ENCODE measurements around the gene NUMA1. TPM values are rescaled to one million over a fixed set of nuclear protein-coding genes. Genes with fewer than 3 reads are reported as not detected.

NUMA1 gene
- total RNA-seq, 1 experiment from 2014 or later: 145 TPM

- TF ChIP-seq SIN3A (IDR thresholded peaks at IDR 0.05; ENCODE audit: borderline replicate concordance, insufficient read depth, low read depth, low read length): no peak
- TF ChIP-seq REST (IDR thresholded peaks at IDR 0.05; ENCODE audit: insufficient read depth in 1 of 2, low read depth in 2 of 2, low read length in 1 of 2): no peak
- no peak for TF ChIP-seq TCF7L2 (IDR thresholded peaks at IDR 0.05; ENCODE audit: low read depth, low read length)
- no peak for TF ChIP-seq POLR2AphosphoS5 (IDR thresholded peaks at IDR 0.05; ENCODE audit: low read depth, low read length)
- no peak for TF ChIP-seq CTCF (IDR thresholded peaks at IDR 0.05)
- in situ Hi-C loops (cut with HindIII; ENCODE audit: low pct_unique_long_range_greater_than_20kb, low sequenced_read_pairs) (no loop called here), intact Hi-C loops (cut with micrococcal nuclease; ENCODE audit: unreplicated experiment) (no loop called here)
- Histone ChIP-seq H3K27me3 (ENCODE audit: control insufficient read depth, insufficient read depth, low read length) (no peaks in the 10 kb centered on the region), H3K4me1 (ENCODE audit: control insufficient read depth, insufficient read depth, low read length) (no peaks in the 10 kb centered on the region), H3K27ac (ENCODE audit: low read length) (no peak overlapping the region), H3K36me3 (ENCODE audit: control insufficient read depth, insufficient read depth, low read length) (peaks cover 19% of the 10 kb centered on the region), H3K9me3 (ENCODE audit: control insufficient read depth, insufficient read depth, low read depth, low read length) (no peaks in the 10 kb centered on the region), H3K4me3 (ENCODE audit: low read depth in 2 of 2, low read length in 2 of 2) (no peak overlapping the region)
- no TSS peak for BruUV-seq (replicated peaks)
- ChIA-PET CTCF (interaction anchor here (0.6 to 0.7 kb wide), 2 partner anchors 40 to 160 kb away, joined by 3 read pairs; no protein-coding TSS in a partner anchor), POLR2A (interaction anchor here (0.7 kb wide), 1 partner anchor 10 kb away, joined by 3 read pairs; no protein-coding TSS in a partner anchor)
- ATAC-seq (0 out of 2 replicates have a peak, but pooled peaks have one; percentile 3), DNase-seq (ENCODE audit: low read depth, low spot score) (no peak)
Observed at GRCh38 chr11:72012091-72012630, 68.2 kb downstream of the NUMA1 start.

GRCh38 chr11:72010529-72011233, 69.7 kb downstream of the NUMA1 start:
- Histone ChIP-seq H3K36me3 (ENCODE audit: control insufficient read depth, insufficient read depth, low read length) (peaks cover 12% of the 10 kb centered on the region), H3K4me3 (ENCODE audit: low read depth in 2 of 2, low read length in 2 of 2) (no peak overlapping the region), H3K27me3 (ENCODE audit: control insufficient read depth, insufficient read depth, low read length) (no peaks in the 10 kb centered on the region), H3K4me1 (ENCODE audit: control insufficient read depth, insufficient read depth, low read length) (no peaks in the 10 kb centered on the region), H3K9me3 (ENCODE audit: control insufficient read depth, insufficient read depth, low read depth, low read length) (no peaks in the 10 kb centered on the region), H3K27ac (ENCODE audit: low read length) (no peak overlapping the region)
- in situ Hi-C loops (cut with HindIII; ENCODE audit: low pct_unique_long_range_greater_than_20kb, low sequenced_read_pairs) (no loop called here), intact Hi-C loops (cut with micrococcal nuclease; ENCODE audit: unreplicated experiment) (no loop called here)
- ATAC-seq (no peak), DNase-seq (ENCODE audit: low read depth, low spot score) (no peak)
- ChIA-PET POLR2A (no interaction called here), CTCF (interaction anchor here (0.7 kb wide), 1 partner anchor 33 kb away, joined by 3 read pairs; no protein-coding TSS in a partner anchor)
- BruUV-seq (replicated peaks): no TSS peak
- no peak for TF ChIP-seq SIN3A (IDR thresholded peaks at IDR 0.05; ENCODE audit: borderline replicate concordance, insufficient read depth, low read depth, low read length)
- TF ChIP-seq REST (IDR thresholded peaks at IDR 0.05; ENCODE audit: insufficient read depth in 1 of 2, low read depth in 2 of 2, low read length in 1 of 2): no peak
- TF ChIP-seq CTCF (IDR thresholded peaks at IDR 0.05): no peak
- TF ChIP-seq TCF7L2 (IDR thresholded peaks at IDR 0.05; ENCODE audit: low read depth, low read length): no peak
- no peak for TF ChIP-seq POLR2AphosphoS5 (IDR thresholded peaks at IDR 0.05; ENCODE audit: low read depth, low read length)
